ENCODE measurements around the gene SLC3A2. TPM values are rescaled to one million over a fixed set of nuclear protein-coding genes. Genes with fewer than 3 reads are reported as not detected.
A peak's percentile ranks its signal among the peaks of the same experiment; 100 is the strongest.

Gene SLC3A2
- polyA plus RNA-seq, 4 donors = 182 to 190 (median 189) TPM

DNA sequence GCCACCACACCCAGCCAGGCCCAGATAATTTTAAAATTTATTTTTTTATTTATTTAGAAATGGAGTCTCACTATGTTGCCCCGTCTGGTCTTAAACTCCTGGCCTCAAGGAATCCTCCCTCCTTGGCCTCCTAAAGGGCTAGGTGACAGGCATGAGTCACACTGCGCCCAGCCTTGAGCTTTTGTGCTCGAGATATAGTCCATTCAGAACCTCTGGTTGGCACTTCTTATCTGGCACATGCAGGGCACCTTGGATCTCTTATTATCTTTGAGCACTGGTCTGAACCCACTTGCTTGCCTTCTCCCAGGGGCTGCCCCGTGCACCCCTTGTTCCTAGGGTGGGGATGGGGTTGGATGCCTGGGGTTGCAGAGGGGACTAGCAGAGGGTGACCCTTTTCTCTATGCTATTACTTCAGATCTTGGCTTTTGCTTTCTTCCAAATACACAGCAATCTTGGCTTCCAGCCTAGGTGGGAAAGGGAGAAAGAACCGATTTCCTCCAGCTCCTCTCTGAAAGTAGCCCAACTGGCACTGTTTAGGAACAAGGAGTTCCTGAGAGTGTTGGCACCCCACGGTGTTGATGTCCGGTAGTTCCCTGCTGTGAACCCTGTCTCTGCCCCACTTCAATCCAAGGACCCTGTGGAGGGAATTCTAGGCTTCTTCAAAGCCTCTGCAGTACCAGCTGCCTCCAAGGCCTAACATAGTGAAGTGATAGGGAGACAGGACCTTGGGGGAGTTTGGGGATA is 1.3 kb upstream of the SLC3A2 start:
- no peak for DNase-seq (ENCODE audit: low read depth in 4 of 4, low spot score in 3 of 4)

DNA sequence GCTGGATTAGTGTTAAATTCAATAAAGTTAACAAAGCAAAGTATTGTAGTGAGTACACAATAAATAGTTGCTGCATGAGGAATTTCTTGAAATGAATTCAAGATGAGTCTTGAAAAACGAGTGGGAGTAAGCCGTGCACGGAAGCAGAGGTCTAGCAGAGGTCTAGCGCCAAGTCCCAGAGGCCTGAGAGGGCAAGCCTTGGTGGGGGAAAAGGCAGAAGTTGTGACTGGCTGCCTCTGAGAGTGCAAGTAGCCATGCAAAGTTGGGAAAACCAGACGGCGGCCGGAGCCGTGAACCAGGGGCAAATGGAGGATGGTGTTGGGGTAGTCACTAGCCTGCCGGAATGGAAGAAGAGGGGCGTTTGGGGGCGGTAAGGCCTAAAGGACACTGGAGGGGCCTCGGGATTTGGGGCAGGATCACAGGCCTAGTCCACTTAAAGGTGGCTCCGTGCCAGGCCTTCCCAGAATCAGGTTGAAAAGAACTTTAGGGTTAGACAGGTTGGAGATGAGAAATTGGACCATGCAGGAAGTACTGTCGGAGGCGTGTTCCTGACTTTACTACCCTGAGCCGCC is 379 bp upstream of the SLC3A2 start:
- DNase-seq (ENCODE audit: low read depth in 4 of 4, low spot score in 3 of 4) = peak in 2 of 4 donors; percentile 28 to 45

DNA sequence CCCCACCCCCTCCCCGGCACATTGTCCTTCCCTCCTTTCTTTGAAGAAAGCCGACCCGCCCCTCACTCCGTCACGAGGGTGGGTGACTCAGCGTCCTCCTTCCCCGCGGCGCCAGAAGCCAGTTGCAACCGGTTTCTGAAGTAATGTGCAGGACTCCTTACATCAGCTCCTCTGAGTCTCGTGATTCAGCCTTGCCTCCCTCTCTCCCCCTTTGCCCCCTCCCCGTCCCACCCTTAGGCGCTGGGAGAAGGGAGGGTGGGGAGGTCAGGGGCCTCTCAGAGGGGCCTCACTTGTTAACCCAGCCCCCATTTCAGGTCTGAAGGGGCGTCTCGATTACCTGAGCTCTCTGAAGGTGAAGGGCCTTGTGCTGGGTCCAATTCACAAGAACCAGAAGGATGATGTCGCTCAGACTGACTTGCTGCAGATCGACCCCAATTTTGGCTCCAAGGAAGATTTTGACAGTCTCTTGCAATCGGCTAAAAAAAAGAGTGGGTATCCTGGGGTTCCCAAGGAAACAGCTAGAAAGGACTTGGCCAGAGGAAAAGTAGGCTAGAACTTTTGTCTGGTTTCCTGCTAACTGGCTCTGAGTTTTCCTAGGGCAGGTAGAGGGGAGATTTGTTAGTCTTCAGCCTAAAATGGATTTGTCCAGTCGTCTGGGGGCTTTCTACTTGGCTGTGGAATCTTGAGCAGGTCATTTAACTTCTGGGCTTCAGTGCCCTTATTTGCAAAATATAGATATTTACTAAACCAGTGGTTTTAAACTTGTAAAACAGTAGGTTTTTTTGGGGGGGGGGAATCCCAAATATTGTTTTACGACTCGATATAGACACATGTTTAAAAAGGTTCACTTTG is 1.1 kb downstream of the SLC3A2 start:
- peak; percentile 79 to 92 (median 92) for DNase-seq (ENCODE audit: low read depth in 4 of 4, low spot score in 3 of 4)

DNA sequence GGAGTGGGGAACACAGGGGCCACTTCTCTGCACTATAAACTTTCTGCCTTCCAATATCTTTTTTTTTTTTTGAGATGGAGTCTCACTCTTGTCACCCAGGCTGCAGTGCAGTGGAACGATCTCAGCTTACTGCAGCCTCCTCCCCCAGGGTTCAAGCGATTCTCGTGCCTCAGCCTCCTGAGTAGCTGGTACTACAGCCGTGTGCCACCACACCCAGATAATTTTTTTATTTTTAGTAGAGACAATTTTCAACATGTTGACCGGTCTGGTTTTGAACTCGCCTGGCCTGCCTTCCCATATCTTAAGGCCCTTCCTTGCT is 1.7 kb downstream of the SLC3A2 start:
- DNase-seq (ENCODE audit: low read depth in 4 of 4, low spot score in 3 of 4) = no peak

DNA sequence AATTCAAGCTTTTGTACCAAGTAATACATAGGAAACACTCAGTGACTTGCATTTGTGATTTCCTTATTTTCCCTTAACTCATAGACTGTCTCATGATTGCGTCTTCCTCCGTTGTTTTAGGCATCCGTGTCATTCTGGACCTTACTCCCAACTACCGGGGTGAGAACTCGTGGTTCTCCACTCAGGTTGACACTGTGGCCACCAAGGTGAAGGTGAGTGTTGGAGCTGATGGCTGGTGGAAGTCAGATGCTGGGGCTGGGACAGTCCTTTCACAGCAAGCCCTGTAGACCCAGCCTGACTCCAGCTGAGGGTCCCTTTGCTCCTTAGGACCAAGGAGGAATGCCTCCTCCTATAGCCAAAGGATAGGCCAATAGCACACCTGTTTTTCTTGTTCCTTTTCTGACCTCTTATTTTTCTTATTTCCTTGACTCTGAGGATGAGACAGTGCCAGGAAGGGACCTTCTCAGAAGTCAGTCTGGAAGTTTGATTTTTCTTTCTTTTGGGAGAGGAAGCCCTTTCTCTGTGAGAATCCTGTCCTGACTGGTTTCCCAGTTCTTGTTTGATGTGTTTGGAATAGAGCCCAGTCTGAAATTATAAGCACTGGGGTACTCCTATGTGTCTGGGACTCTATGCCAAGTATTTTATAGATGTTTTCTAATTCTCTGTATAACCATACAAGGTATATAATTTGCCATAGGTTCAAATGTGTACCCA is 2.2 kb downstream of the SLC3A2 start:
- no peak for DNase-seq (ENCODE audit: low read depth in 4 of 4, low spot score in 3 of 4)

DNA sequence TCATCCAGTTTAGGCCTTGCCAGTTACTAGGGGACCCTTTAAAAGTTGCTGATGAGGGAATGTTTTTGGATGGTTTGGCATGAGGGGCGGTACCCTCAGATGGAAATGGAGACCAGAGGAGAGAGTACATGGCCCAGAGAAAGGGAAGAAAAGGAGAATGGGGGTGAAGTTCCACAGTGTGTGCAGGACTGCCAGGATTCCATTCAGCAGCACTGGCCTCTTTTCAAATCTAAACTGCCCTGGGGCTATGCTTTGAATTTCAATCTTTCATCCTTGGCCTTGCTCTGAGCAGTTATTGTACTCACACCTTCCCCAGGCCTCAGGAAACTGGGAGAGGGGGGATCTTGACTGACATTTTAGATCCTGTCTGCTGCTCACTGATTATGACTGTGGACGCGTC is 3.0 kb downstream of the SLC3A2 start:
- no peak for DNase-seq (ENCODE audit: low read depth in 4 of 4, low spot score in 3 of 4)

DNA sequence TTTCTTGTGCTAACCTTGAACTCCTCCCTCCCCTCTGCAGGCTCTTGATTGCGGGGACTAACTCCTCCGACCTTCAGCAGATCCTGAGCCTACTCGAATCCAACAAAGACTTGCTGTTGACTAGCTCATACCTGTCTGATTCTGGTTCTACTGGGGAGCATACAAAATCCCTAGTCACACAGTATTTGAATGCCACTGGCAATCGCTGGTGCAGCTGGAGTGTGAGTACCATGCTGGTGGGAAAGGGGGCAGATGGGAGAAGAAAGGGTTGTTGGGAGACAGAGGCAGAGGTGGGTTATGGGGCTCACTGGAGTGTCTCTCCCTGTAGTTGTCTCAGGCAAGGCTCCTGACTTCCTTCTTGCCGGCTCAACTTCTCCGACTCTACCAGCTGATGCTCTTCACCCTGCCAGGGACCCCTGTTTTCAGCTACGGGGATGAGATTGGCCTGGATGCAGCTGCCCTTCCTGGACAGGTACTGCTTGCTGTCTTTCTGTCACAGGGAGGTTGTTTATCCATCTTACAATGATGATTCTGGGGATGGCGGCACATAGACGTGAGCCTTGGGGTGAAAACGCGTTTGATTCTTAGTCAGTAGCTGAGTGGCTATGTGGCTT is 4.5 kb downstream of the SLC3A2 start:
- no peak for DNase-seq (ENCODE audit: low read depth in 4 of 4, low spot score in 3 of 4)

DNA sequence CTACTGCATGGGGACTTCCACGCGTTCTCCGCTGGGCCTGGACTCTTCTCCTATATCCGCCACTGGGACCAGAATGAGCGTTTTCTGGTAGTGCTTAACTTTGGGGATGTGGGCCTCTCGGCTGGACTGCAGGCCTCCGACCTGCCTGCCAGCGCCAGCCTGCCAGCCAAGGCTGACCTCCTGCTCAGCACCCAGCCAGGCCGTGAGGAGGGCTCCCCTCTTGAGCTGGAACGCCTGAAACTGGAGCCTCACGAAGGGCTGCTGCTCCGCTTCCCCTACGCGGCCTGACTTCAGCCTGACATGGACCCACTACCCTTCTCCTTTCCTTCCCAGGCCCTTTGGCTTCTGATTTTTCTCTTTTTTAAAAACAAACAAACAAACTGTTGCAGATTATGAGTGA is 7.7 kb downstream of the SLC3A2 start:
- DNase-seq (ENCODE audit: low read depth in 4 of 4, low spot score in 3 of 4) = no peak

DNA sequence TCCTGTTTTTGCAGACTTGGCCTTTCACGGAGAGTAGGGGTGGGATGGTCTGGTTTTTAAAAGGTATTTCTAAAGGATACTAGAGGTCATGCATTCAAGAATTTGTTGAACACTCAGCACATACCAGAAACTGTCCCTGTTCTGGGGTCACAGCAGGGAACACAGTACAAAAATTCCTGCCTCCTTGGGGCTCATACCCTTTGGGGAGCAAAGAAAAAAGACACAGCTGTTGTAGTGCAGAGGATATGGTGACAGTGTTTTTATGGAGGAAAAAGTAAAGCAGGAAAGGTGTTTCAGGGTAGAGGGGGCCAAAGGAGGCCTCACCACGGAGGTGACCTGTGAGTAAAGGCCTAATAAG is 8.4 kb downstream of the SLC3A2 start:
- no peak for DNase-seq (ENCODE audit: low read depth in 4 of 4, low spot score in 3 of 4)

DNA sequence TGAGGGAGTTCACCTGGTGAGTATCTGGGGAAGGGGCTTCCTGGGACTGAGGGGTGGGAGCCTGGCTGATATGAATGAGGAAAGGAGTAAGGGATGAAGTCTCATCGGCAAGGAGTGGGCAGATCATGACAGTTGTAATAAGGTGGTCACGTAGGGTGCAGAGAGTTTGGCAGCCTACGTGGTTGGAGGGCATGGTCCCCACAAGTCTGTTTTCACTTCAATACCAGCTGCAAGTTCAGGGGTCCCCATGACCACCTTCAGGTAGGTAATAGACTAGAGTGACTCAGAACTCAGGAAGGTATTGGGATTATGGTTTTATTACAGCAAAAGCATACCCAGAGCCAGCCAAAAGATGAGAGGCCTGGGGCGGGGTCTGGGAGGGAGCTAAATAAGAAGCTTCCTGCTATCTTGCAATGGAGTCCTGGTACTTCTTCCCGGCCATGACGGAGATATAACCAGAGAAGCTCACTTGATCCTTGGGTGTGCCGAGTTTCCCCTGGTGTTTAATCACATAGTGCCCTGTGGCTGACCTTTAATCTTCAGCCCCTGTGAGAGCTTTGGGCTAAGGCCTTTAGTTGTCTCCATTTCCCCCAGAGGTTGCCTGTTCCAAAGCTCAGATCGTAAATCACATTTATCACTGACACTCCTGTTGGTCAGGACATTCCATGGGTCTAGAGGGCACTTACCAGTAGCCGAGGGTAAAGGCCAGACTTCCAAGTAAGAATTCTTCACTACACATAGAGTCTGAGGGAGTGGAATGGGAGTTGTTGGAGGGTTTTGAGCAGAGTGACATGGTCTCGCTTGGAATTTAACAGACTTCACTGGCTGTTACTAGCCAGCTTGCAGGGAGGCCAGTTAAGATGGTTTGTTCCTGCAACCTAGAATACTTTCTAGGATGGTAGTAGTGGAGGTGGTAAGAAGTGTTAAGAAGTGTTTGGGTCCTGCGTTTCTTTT is 9.1 kb downstream of the SLC3A2 start:
- peak in 3 of 4 donors; percentile 38 to 61 (median 59) for DNase-seq (ENCODE audit: low read depth in 4 of 4, low spot score in 3 of 4)

DNA sequence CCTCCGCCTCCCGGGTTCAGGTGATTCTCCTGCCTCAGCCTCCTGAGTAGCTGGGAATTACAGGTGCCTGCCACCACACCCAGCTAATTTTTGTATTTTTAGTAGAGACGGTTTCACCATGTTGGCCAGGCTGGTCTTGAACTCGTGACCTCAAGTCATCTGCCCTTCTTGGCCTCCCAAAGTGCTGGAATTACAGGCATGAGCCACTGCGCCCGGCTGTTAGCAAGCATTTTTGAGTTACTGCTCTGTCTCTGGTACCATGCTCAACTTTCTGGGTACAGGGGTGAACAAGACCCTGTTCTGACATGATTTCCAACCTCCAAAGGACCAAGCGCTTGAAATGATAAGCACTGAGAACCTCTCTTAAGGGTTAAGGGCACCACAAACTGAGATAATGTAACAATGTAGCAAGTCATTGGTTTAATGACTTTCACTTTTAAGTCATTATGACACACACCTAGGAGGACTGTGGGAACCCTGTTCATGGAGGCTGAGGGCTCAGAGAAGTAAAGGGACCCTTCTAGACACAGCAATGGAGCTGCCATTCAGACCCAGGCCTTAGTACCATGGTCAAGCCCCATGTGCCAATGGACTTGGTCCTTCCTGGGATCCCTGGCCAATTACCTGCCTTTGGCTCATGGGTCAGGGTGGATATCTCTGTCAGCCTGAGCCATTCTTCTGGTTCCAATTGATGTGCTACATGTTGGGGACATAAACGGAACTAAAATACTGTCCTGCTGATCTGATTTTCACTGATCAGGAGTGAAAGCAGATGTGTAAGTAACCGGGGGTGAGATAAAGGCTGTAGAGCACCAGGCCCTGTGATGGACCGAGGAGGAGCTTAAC is 11.6 kb downstream of the SLC3A2 start:
- DNase-seq (ENCODE audit: low read depth in 4 of 4, low spot score in 3 of 4) = no peak

DNA sequence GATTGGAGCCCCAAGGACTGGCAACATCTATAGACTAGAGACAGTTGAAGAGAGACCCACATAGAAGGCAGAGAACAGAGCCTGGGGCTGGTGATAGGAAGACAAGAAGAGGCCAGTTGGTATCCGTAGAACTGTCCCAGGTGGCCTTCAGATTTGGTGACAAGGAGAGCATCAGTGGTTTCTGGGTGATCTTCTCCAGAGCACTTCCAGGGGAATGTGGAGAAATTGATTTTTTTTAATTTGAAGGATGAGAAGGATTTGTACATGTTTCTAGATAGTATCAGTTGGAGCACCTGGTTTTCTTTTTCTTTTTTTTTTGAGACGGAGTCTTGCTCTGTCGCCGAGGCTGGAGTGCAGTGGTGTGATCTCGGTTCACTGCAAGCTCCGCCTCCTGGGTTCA is 14.8 kb downstream of the SLC3A2 start:
- DNase-seq (ENCODE audit: low read depth in 4 of 4, low spot score in 3 of 4) = no peak

DNA sequence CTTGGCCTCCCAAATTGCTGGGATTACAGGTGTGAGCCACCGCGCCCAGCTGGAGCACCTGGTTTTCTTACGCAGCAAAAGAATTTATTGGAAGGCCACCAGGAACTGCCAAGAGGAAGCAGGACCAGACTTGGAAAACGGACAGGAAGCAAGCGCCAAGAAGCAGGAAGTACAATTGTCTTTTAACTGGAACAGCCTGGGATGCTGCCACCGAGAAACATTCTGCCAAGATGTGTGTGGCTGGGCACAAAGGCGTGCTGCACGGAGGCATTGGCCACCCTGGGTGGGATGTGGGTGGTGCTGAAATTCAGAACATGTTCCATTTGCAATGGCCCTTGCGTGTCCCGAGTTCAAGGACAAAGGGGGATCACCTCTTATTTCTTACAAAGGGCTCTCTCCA is 15.4 kb downstream of the SLC3A2 start:
- DNase-seq (ENCODE audit: low read depth in 4 of 4, low spot score in 3 of 4) = no peak

DNA sequence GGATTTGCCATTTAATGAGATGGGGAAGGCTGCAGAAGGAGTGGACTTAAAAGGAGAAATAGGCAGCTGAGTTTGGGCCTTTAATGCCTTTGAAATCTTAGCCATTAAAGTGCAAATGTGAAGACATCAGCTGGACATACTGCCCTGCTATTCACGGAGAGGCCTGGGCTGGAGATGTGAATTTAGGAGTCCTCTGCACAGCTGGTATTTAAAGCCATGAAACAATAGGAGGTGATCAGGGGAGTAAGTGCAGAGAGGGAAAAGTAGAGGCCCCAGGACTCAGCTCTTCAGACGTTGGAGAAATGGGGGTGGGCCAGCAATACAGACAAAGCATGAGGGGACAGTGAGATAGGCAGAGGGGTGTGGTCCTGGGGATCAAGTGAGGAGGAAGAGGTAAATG is 16.6 kb downstream of the SLC3A2 start:
- no peak for DNase-seq (ENCODE audit: low read depth in 4 of 4, low spot score in 3 of 4)

DNA sequence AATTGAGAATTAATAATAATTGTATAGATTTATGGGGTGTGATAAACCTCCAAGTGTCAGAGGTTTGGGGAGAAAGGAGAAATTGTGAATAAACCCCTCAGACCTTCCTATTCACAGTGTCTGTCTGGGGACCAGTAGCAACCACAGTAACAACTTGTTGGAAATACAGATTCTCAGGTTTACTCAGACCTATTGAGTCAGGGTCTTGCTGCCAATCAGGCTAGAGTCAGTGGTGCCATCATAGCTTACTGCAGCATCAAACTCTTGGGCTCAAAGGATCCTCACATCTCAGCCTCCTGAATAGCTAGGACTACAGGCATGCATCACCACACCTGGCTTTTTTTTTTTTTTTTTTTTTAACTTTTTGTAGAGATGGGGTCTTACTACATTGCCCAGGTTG is 17.3 kb downstream of the SLC3A2 start:
- DNase-seq (ENCODE audit: low read depth in 4 of 4, low spot score in 3 of 4) = no peak

DNA sequence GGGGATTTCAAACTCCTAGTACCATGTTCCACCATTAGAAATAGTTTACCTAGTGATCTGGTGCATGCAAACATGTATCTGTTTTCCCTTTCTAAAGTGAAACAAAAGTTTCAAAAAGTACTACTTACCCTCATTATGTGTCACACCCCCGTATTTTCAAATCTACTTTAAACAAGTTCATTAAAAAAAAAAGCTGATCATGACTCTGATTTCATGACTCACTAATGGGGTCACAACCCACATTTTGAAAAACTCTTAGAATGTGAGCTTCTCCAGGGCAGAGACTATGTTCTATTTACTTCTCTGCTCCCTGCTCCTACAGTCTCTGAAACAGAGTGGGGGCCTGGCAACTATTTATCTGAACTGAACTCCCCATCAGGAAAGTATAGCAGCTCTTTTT is 22.2 kb downstream of the SLC3A2 start:
- no peak for DNase-seq (ENCODE audit: low read depth in 4 of 4, low spot score in 3 of 4)

DNA sequence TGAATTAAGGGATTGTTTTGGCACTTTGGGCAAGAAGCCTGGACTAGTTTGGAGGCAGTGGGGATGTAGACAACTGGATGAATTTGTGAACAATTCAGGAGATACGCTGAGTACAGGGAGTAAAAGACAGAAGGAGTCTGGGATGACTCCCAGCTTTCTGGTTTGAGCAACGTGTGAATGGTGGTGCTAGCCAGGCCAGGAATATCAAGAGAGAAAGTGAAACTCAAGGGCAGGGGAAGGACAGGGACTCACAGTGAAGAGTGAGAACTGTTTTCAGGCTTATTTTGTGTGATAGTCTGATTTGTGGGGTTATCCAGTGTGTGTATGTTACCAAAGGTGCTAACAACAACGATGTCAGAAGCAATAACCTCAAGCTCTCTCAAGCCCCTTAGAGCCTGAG is 24.6 kb downstream of the SLC3A2 start:
- no peak for DNase-seq (ENCODE audit: low read depth in 4 of 4, low spot score in 3 of 4)

DNA sequence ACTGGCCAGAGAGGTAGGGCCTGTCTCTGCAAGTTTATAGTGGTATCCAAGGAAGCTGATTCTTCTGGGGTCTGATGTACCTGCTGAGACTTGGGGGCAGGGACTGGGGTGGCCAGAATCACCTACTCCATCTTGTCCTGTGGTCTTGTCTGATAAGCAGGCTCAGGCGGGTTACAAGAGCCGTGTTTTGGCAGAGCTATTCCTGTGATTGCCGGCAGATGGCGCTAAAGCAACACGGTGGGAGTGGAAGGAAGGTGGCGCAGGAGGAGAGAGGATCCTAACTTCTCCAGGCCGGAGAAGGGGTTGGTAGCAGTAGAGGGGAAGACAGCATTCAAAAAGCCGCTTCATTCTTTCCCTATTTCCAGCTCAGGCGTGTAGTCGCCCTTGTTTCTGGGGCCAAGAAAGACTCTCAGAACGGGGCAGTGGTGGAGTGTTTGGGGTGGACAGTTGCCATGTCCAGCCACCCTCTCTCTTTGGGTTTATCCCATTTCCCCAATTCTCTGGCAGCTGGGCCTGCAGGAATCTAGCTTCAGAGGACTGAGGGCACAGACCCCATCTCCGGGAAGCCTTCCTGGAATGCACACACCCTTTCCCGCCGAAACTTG is 25.3 kb downstream of the SLC3A2 start:
- peak; percentile 66 to 81 (median 72) for DNase-seq (ENCODE audit: low read depth in 4 of 4, low spot score in 3 of 4)
